Hindlimb muscle (tissue), 1 donor: ENCODE measurements around the gene PLA2G2C. TPM values are rescaled to one million over a fixed set of nuclear protein-coding genes. Genes with fewer than 3 reads are reported as not detected.

Source experiments
- DNase-seq: peaks from one replicate; pipeline ENCODE4 v3.0.0-alpha.2; 2013
- polyA plus RNA-seq: library from polyadenylated mRNA; unstranded; fragments of 120-200 nt; gene quantifications from one replicate; pipeline ENCODE4 v1.2.1, GENCODE V29; 2013; ENCODE audit not compliant: insufficient read length

Gene PLA2G2C
- polyA plus RNA-seq, 1 donor = not detected

- DNase-seq = no peak
These were observed 21.2 kb upstream of the PLA2G2C start for GRCh38 chr1:20207546-20207945.

GRCh38 chr1:20202166-20202565 is 15.8 kb upstream of the PLA2G2C start:
- no peak for DNase-seq

- DNase-seq = no peak
These were observed 14.6 kb upstream of the PLA2G2C start for GRCh38 chr1:20200966-20201365.

GRCh38 chr1:20199840-20200239 is 13.5 kb upstream of the PLA2G2C start:
- no peak for DNase-seq

- no peak for DNase-seq
These were observed 13.1 kb upstream of the PLA2G2C start for GRCh38 chr1:20199403-20199802.

GRCh38 chr1:20198918-20199317 is 12.6 kb upstream of the PLA2G2C start:
- DNase-seq = no peak

GRCh38 chr1:20198296-20198695 is 12.0 kb upstream of the PLA2G2C start:
- DNase-seq = no peak

- DNase-seq = no peak
These were observed 11.0 kb upstream of the PLA2G2C start for GRCh38 chr1:20197329-20197791.

GRCh38 chr1:20195462-20195780 is 9.1 kb upstream of the PLA2G2C start:
- DNase-seq = no peak

GRCh38 chr1:20194757-20195461 is 8.6 kb upstream of the PLA2G2C start:
- no peak for DNase-seq

GRCh38 chr1:20194224-20194623 is 7.9 kb upstream of the PLA2G2C start:
- no peak for DNase-seq

GRCh38 chr1:20192871-20193411 is 6.6 kb upstream of the PLA2G2C start:
- DNase-seq = no peak

- no peak for DNase-seq
These were observed 6.0 kb upstream of the PLA2G2C start for GRCh38 chr1:20192364-20192763.

GRCh38 chr1:20191266-20191825 is 5.0 kb upstream of the PLA2G2C start:
- DNase-seq = no peak

GRCh38 chr1:20190256-20191160 is 4.2 kb upstream of the PLA2G2C start:
- no peak for DNase-seq

GRCh38 chr1:20189664-20190063 is 3.3 kb upstream of the PLA2G2C start:
- DNase-seq = no peak

GRCh38 chr1:20188455-20188817 is 2.1 kb upstream of the PLA2G2C start:
- DNase-seq = no peak

- no peak for DNase-seq
These were observed 1.6 kb upstream of the PLA2G2C start for GRCh38 chr1:20187813-20188454.

- DNase-seq = no peak
These were observed 940 bp upstream of the PLA2G2C start for GRCh38 chr1:20187103-20187812.

GRCh38 chr1:20184997-20185833 is 1.1 kb downstream of the PLA2G2C start:
- DNase-seq = no peak

- DNase-seq = no peak
These were observed 1.8 kb downstream of the PLA2G2C start for GRCh38 chr1:20184481-20184900.
